Muscle layer of colon (tissue), 2 donors: Measurements from ENCODE around the gene ZCWPW2.

Experiments used
- H3K27ac ChIP-seq: one replicate; pipeline ENCODE4 v1.7.0; 2013; ENCODE audit warnings: low read depth, mild to moderate bottlenecking, low read length, moderate library complexity
- H3K27me3 ChIP-seq, 2 donors: one replicate each; pipeline ENCODE4 v1.7.0; 2013; ENCODE audit warnings: low read length in 2 of 2, mild to moderate bottlenecking in 2 of 2; ENCODE audit not compliant: insufficient read depth in 2 of 2, control insufficient read depth in 1 of 2
- H3K36me3 ChIP-seq: one replicate; pipeline ENCODE4 v1.7.0; 2013; ENCODE audit warnings: mild to moderate bottlenecking, low read length; ENCODE audit not compliant: insufficient read depth
- H3K4me1 ChIP-seq: one replicate; pipeline ENCODE4 v1.7.0; 2013; ENCODE audit warnings: mild to moderate bottlenecking, low read length; ENCODE audit not compliant: insufficient read depth
- H3K4me3 ChIP-seq, 2 donors: one replicate each; pipeline ENCODE4 v1.7.0; 2013; ENCODE audit warnings: low read length in 2 of 2, low read depth in 1 of 2, mild to moderate bottlenecking in 1 of 2, moderate library complexity in 1 of 2
- H3K9ac ChIP-seq: one replicate; pipeline ENCODE4 v1.7.0; 2013; ENCODE audit warnings: low read length
- H3K9me3 ChIP-seq: one replicate; pipeline ENCODE4 v1.7.0; 2013; ENCODE audit warnings: mild to moderate bottlenecking, low read length
- donor health status: abdominal sarcoma.
- donor health status: Adenocarcinoma of cecum.

ZCWPW2 gene

DNA sequence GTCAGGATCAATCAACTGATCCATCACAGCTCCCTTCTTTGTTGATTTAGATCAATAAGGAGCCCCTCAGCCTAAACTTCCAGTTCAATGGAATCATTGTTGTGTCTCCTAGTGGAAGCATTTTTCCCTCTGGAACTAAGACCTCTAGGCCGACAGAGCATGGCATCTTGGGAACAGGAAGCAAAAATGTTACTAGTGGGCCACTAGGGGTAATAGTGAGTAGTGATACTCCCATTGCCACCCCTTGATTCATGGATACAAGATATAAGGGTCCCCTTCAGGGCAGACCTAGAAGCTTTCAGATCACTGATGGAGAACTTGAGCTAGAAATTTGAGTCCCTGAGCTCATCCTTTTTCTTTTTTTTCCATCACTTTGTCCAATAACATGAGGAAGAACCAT, 40.5 kb downstream of the ZCWPW2 start:
- Histone ChIP-seq H3K27me3 (no peaks in the 10 kb centered on the region), H3K27ac (no peak overlapping the region), H3K9ac (no peak overlapping the region), H3K36me3 (no peaks in the 10 kb centered on the region), H3K4me3 (no peak overlapping the region), H3K4me1 (no peaks in the 10 kb centered on the region), H3K9me3 (no peaks in the 10 kb centered on the region)

GRCh38 chr3:28399206-28399605, 50.7 kb downstream of the ZCWPW2 start:
- H3K4me1 ChIP-seq, result no peaks in the 10 kb centered on the region
- no peak overlapping the region for H3K4me3 ChIP-seq
- no peak overlapping the region for H3K9ac ChIP-seq
- H3K36me3 ChIP-seq, result no peaks in the 10 kb centered on the region
- H3K27ac ChIP-seq, result no peak overlapping the region
- peaks cover 9% of the 10 kb centered on the region for H3K9me3 ChIP-seq
- no peaks in the 10 kb centered on the region for H3K27me3 ChIP-seq

DNA sequence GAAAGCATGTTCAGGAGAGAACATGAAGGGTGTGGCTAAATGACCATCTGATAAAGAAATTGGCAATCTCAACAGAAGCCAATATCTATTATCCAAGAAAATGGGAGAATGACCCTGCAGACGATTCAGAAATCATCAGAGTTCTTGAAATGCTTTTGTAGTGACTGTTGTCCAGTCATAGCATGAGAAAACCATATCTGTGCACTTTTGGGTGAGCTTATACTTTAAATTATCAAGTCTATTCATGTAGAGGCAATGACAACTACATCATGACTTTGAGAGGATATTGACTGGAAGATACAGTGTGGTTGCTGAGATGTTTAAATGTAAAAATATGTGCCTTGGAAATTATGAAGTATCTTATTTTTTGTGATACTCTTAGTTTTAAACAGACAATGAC, 57.7 kb downstream of the ZCWPW2 start:
- no peaks in the 10 kb centered on the region for H3K9me3 ChIP-seq
- no peak overlapping the region for H3K4me3 ChIP-seq
- no peaks in the 10 kb centered on the region for H3K4me1 ChIP-seq
- H3K27me3 ChIP-seq, result no peaks in the 10 kb centered on the region
- no peak overlapping the region for H3K27ac ChIP-seq
- no peaks in the 10 kb centered on the region for H3K36me3 ChIP-seq
- no peak overlapping the region for H3K9ac ChIP-seq

DNA sequence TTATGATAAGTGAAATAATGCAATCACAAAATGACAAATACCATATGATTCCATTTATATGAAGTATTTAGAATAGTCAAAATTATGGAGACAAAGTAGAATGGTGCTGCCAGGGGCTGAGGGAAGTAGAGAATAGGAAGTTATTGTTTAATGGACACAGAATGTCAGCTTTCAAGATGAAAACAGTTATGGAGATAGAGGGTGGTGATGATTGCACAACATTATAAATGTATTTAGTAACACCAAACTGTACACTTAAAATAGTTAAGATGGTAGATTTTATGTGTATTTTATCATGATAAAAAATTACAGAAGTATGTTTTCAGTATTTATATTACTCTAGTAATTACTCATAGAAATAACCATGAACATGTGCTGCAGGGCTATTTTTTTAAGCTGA, 100.9 kb downstream of the ZCWPW2 start:
- no peaks in the 10 kb centered on the region for H3K9me3 ChIP-seq
- no peaks in the 10 kb centered on the region for H3K27me3 ChIP-seq
- no peaks in the 10 kb centered on the region for H3K36me3 ChIP-seq
- H3K27ac ChIP-seq, result no peak overlapping the region
- no peak overlapping the region for H3K4me3 ChIP-seq
- H3K9ac ChIP-seq, result no peak overlapping the region
- no peaks in the 10 kb centered on the region for H3K4me1 ChIP-seq

- Histone ChIP-seq H3K4me1 (peaks cover 8% of the 10 kb centered on the region), H3K9ac (no peak overlapping the region), H3K4me3 (no peak overlapping the region), H3K36me3 (no peaks in the 10 kb centered on the region), H3K27me3 (no peaks in the 10 kb centered on the region), H3K27ac (no peak overlapping the region), H3K9me3 (no peaks in the 10 kb centered on the region)
Measured at GRCh38 chr3:28462866-28463265, 114.3 kb downstream of the ZCWPW2 start.

- no peak overlapping the region for H3K9ac ChIP-seq
- no peaks in the 10 kb centered on the region for H3K27me3 ChIP-seq
- no peak overlapping the region for H3K27ac ChIP-seq
- H3K4me3 ChIP-seq, result no peak overlapping the region
- no peaks in the 10 kb centered on the region for H3K36me3 ChIP-seq
- H3K9me3 ChIP-seq, result no peaks in the 10 kb centered on the region
- no peaks in the 10 kb centered on the region for H3K4me1 ChIP-seq
Measured at GRCh38 chr3:28467414-28467813, 118.9 kb downstream of the ZCWPW2 start.

GRCh38 chr3:28476194-28476593, 127.7 kb downstream of the ZCWPW2 start:
- Histone ChIP-seq H3K9me3 (no peaks in the 10 kb centered on the region), H3K36me3 (no peaks in the 10 kb centered on the region), H3K4me1 (no peaks in the 10 kb centered on the region), H3K4me3 (no peak overlapping the region), H3K9ac (no peak overlapping the region), H3K27ac (no peak overlapping the region), H3K27me3 (no peaks in the 10 kb centered on the region)

DNA sequence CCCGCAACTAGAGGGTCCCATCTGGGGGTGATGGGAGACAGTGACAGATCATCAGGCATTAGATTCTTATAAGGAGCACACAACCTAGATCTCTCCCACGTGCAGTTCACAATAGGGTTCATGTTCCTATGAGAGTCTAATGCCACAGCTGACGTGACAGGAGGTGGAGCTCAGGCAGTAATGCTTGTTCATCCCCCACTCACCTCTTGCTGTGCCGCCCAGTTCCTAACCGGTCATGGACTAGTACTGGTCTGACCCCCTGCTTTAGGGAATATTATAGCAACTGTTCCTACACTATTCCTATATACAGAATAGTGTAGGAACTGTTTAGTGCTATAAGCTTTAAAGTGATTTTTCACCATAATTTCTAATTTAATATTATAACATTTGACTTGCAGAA, 128.2 kb downstream of the ZCWPW2 start:
- no peaks in the 10 kb centered on the region for H3K9me3 ChIP-seq
- H3K36me3 ChIP-seq, result no peaks in the 10 kb centered on the region
- no peaks in the 10 kb centered on the region for H3K27me3 ChIP-seq
- H3K27ac ChIP-seq, result no peak overlapping the region
- no peaks in the 10 kb centered on the region for H3K4me1 ChIP-seq
- no peak overlapping the region for H3K4me3 ChIP-seq
- no peak overlapping the region for H3K9ac ChIP-seq

DNA sequence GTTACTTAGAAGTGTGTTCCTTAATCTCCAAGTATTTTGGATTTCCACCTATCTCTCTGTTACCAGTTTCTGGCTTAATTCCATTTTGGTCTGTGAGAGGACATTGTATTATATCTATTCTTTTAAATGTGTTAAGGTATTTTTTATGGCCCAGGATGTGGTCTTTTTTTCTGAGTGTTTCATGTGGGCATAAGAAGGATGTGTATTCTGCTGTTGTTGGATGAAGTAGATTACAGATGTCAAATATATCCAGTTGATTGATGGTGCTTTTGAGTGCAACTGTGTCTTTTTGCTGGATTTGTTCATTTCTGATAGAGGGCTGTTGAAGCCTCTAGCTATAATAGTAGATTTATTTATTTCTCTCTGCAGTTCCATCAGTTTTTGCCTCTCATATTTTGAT, 136.6 kb downstream of the ZCWPW2 start:
- Histone ChIP-seq H3K9ac (no peak overlapping the region), H3K36me3 (no peaks in the 10 kb centered on the region), H3K4me3 (no peak overlapping the region), H3K27me3 (no peaks in the 10 kb centered on the region), H3K4me1 (no peaks in the 10 kb centered on the region), H3K9me3 (no peaks in the 10 kb centered on the region), H3K27ac (no peak overlapping the region)

GRCh38 chr3:28495301-28495700, 146.8 kb downstream of the ZCWPW2 start:
- Histone ChIP-seq H3K36me3 (no peaks in the 10 kb centered on the region), H3K9me3 (no peaks in the 10 kb centered on the region), H3K27me3 (no peaks in the 10 kb centered on the region), H3K4me1 (no peaks in the 10 kb centered on the region), H3K9ac (no peak overlapping the region), H3K4me3 (no peak overlapping the region), H3K27ac (no peak overlapping the region)

DNA sequence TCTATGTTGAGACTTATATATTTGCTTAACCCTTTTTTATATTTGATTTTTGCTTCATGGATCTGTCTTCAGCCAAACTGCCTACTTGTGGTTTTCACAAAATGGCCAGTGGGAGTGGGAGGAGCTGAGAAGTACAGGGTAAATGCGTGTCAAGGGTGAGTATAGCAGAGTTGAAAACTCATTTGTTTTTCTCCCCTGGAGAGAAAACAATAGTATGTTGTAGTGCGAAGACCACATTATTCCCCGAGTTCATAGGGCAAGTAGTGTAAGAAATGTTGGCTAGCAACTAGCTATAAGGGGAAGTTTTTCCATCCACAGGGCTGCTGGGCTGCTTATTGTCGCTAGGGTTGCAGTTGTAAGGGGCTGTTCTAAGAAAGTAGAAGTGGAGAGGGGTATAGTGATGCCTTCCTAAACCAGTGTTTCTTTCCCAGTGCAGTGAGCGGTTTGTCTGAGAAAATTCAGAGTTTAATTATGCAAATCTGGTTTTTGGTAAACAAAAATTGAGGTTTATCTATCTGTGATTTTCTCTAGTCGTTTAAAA, 153.9 kb downstream of the ZCWPW2 start:
- no peaks in the 10 kb centered on the region for H3K4me1 ChIP-seq
- H3K36me3 ChIP-seq, result no peaks in the 10 kb centered on the region
- no peak overlapping the region for H3K27ac ChIP-seq
- H3K4me3 ChIP-seq, result no peak overlapping the region
- no peak overlapping the region for H3K9ac ChIP-seq
- no peaks in the 10 kb centered on the region for H3K27me3 ChIP-seq
- no peaks in the 10 kb centered on the region for H3K9me3 ChIP-seq

GRCh38 chr3:28504976-28505375, 156.5 kb downstream of the ZCWPW2 start:
- no peak overlapping the region for H3K9ac ChIP-seq
- no peaks in the 10 kb centered on the region for H3K27me3 ChIP-seq
- H3K36me3 ChIP-seq, result no peaks in the 10 kb centered on the region
- no peak overlapping the region for H3K27ac ChIP-seq
- no peaks in the 10 kb centered on the region for H3K4me1 ChIP-seq
- H3K4me3 ChIP-seq, result no peak overlapping the region
- no peaks in the 10 kb centered on the region for H3K9me3 ChIP-seq
